OCI-LY3 (cell line): ENCODE data around the gene MAP6.

ENCODE experiments used
- H2AFZ ChIP-seq: fragments of 200-600, 300-600 bp; shearing (Covaris generic); 2 replicates; pipeline ENCODE4 v1.6.0; 2014; ENCODE audit warnings: antibody characterized with exemption, low read depth, low read length
- H3K27ac ChIP-seq: fragments of 200-600, 300-600 bp; sonication (generic); 2 replicates; pipeline ENCODE4 v1.5.1; 2014; ENCODE audit warnings: mild to moderate bottlenecking, low read length, moderate library complexity, mixed read lengths
- H3K27me3 ChIP-seq: fragments of 200-600, 300-600 bp; sonication (generic); 2 replicates; pipeline ENCODE4 v1.6.1; 2014; ENCODE audit warnings: low read depth, low read length, mixed read lengths
- H3K36me3 ChIP-seq: fragments of 200-600, 300-600 bp; sonication (generic); replicated peaks from 2 replicates; pipeline ENCODE3; 2014; ENCODE audit warnings: low read depth, low read length, mixed read lengths
- H3K4me1 ChIP-seq: fragments of 300-600, 200-600 bp; sonication (generic); 2 replicates; pipeline ENCODE4 v1.6.1; 2014; ENCODE audit warnings: low read length, mixed read lengths
- H3K4me2 ChIP-seq: fragments of 200-600, 300-600 bp; sonication (generic); 2 replicates; pipeline ENCODE4 v1.6.1; 2014; ENCODE audit warnings: low read length, mixed read lengths
- H3K4me3 ChIP-seq: fragments of 300-600, 200-600 bp; sonication (generic); 2 replicates; pipeline ENCODE4 v1.5.1; 2014; ENCODE audit warnings: antibody characterized with exemption, mild to moderate bottlenecking, low read length, moderate library complexity
- H3K79me2 ChIP-seq: fragments of 300-600, 200-600 bp; shearing (Covaris generic); 2 replicates; pipeline ENCODE4 v1.6.1; 2014; ENCODE audit warnings: mild to moderate bottlenecking, low read length, mixed read lengths
- H3K9ac ChIP-seq: fragments of 300-600, 200-600 bp; shearing (Covaris generic); 2 replicates; pipeline ENCODE4 v1.6.0; 2014; ENCODE audit warnings: mild to moderate bottlenecking, low read length, moderate library complexity
- H3K9me3 ChIP-seq: fragments of 200-600, 300-600 bp; shearing (Covaris generic); 2 replicates; pipeline ENCODE4 v1.6.1; 2014; ENCODE audit warnings: low read length, mixed read lengths; ENCODE audit not compliant: insufficient read depth
- H4K20me1 ChIP-seq: fragments of 200-600, 300-600 bp; sonication (generic); 2 replicates; pipeline ENCODE4 v1.6.1; 2016; ENCODE audit warnings: low read length, mixed read lengths; ENCODE audit not compliant: insufficient read depth
- EZH2phosphoT487 ChIP-seq: fragments of 200-600 bp; shearing (Covaris generic); IDR thresholded peaks from 2 replicates; pipeline ENCODE4 v1.6.1; 2018; ENCODE audit warnings: antibody characterized with exemption, mixed run types, low read depth
- TF ChIP-seq, protein P1 (sequence below): fragments of 200-600, 300-600 bp; sonication (generic); IDR thresholded peaks from 2 replicates; pipeline ENCODE4 v1.5.1; 2014; ENCODE audit warnings: antibody characterized with exemption, low read length, low read depth

Gene MAP6

GRCh38 chr11:75567971-75568370 lies 100.9 kb downstream of the MAP6 start:
- H3K27me3 ChIP-seq, result no peaks in the 10 kb centered on the region
- H4K20me1 ChIP-seq, result no peaks in the 10 kb centered on the region; the same call in 1 of the 2 replicates
- TF ChIP-seq, protein P1, sequence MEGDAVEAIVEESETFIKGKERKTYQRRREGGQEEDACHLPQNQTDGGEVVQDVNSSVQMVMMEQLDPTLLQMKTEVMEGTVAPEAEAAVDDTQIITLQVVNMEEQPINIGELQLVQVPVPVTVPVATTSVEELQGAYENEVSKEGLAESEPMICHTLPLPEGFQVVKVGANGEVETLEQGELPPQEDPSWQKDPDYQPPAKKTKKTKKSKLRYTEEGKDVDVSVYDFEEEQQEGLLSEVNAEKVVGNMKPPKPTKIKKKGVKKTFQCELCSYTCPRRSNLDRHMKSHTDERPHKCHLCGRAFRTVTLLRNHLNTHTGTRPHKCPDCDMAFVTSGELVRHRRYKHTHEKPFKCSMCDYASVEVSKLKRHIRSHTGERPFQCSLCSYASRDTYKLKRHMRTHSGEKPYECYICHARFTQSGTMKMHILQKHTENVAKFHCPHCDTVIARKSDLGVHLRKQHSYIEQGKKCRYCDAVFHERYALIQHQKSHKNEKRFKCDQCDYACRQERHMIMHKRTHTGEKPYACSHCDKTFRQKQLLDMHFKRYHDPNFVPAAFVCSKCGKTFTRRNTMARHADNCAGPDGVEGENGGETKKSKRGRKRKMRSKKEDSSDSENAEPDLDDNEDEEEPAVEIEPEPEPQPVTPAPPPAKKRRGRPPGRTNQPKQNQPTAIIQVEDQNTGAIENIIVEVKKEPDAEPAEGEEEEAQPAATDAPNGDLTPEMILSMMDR, result no peak
- TF ChIP-seq EZH2phosphoT487, result no peak
- no peak overlapping the region for H2AFZ ChIP-seq
- H3K79me2 ChIP-seq, result peaks cover 11% of the 10 kb centered on the region
- H3K4me2 ChIP-seq, result no peak overlapping the region
- H3K4me1 ChIP-seq, result peaks cover 9% of the 10 kb centered on the region; the same call in 1 of the 2 replicates
- no peak overlapping the region for H3K27ac ChIP-seq
- peaks cover 45% of the 10 kb centered on the region for H3K36me3 ChIP-seq
- H3K9me3 ChIP-seq, result no peaks in the 10 kb centered on the region
- H3K4me3 ChIP-seq, result no peak overlapping the region
- H3K9ac ChIP-seq, result no peak overlapping the region

- H3K79me2 ChIP-seq, result peaks cover 13% of the 10 kb centered on the region
- peaks cover 10% of the 10 kb centered on the region; the same call in 1 of the 2 replicates for H3K4me1 ChIP-seq
- H3K4me2 ChIP-seq, result no peak overlapping the region
- TF ChIP-seq, protein P1, result no peak
- no peak for TF ChIP-seq EZH2phosphoT487
- H2AFZ ChIP-seq, result no peak overlapping the region
- H3K27ac ChIP-seq, result no peak overlapping the region
- no peaks in the 10 kb centered on the region; the same call in 1 of the 2 replicates for H4K20me1 ChIP-seq
- no peaks in the 10 kb centered on the region for H3K9me3 ChIP-seq
- H3K9ac ChIP-seq, result no peak overlapping the region
- H3K27me3 ChIP-seq, result no peaks in the 10 kb centered on the region
- peaks cover 38% of the 10 kb centered on the region for H3K36me3 ChIP-seq
- H3K4me3 ChIP-seq, result no peak overlapping the region
Measured at GRCh38 chr11:75566763-75567279, 102.0 kb downstream of the MAP6 start.

DNA sequence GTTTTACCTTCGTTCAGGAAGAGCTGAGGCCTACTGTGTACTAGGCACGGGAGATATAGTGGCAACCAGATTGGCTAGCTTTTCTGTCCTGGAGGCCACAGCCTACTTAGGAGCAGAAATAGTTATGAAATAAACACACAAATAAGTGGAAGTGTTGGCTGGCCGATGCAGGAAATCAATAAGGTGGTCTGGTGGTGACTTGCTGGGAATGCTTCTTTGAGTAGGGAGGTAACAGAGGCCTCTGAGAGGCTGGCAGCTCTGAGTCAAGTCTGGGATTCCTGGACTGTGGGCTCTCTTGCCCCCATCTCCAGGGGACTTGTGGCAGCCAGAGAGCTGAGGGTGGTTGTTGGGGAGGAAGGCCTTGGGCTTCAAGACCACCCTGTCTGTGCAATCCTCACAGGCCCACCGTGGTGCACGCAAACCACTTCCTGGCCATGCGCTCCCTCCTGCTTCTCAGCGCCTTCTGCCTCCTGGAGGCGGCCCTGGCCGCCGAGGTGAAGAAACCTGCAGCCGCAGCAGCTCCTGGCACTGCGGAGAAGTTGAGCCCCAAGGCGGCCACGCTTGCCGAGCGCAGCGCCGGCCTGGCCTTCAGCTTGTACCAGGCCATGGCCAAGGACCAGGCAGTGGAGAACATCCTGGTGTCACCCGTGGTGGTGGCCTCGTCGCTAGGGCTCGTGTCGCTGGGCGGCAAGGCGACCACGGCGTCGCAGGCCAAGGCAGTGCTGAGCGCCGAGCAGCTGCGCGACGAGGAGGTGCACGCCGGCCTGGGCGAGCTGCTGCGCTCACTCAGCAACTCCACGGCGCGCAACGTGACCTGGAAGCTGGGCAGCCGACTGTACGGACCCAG lies 102.7 kb downstream of the MAP6 start:
- 0 out of 2 replicates have a peak, but pooled peaks cover 1% of the 10 kb centered on the region for H3K27me3 ChIP-seq
- H3K9me3 ChIP-seq, result no peaks in the 10 kb centered on the region
- peaks cover 13% of the 10 kb centered on the region for H3K79me2 ChIP-seq
- no peak overlapping the region for H3K27ac ChIP-seq
- H3K4me3 ChIP-seq, result no peak overlapping the region
- TF ChIP-seq, protein P1, result no peak
- TF ChIP-seq EZH2phosphoT487, result no peak
- H3K36me3 ChIP-seq, result peaks cover 31% of the 10 kb centered on the region
- H3K4me2 ChIP-seq, result no peak overlapping the region
- no peak overlapping the region for H2AFZ ChIP-seq
- H4K20me1 ChIP-seq, result no peaks in the 10 kb centered on the region
- peaks cover 15% of the 10 kb centered on the region for H3K4me1 ChIP-seq
- H3K9ac ChIP-seq, result no peak overlapping the region

GRCh38 chr11:75565221-75565814 lies 103.5 kb downstream of the MAP6 start:
- Histone ChIP-seq H2AFZ (no peak overlapping the region), H3K27me3 (0 out of 2 replicates have a peak, but pooled peaks cover 2% of the 10 kb centered on the region), H3K4me3 (no peak overlapping the region), H3K79me2 (peaks cover 13% of the 10 kb centered on the region), H3K27ac (no peak overlapping the region), H3K4me2 (no peak overlapping the region), H3K9ac (no peak overlapping the region), H3K9me3 (no peaks in the 10 kb centered on the region), H3K4me1 (peaks cover 15% of the 10 kb centered on the region), H4K20me1 (no peaks in the 10 kb centered on the region), H3K36me3 (peaks cover 23% of the 10 kb centered on the region)
- TF ChIP-seq, protein P1, result no peak
- TF ChIP-seq EZH2phosphoT487, result no peak
